NCI-H2081 treated with DMSO at 0.1 percent for 48 hours (cell line): Measurements from ENCODE around the gene STAP2.
"Not testable (repeated sequence)": the region's sequence is repeated elsewhere in the genome, so short reads cannot be mapped to it uniquely, and the experiment has no call there.

Experiments used
- DNase-seq: peaks from one replicate; lab custom pipeline; 2025; lab: John Stamatoyannopoulos, UW

STAP2 gene

GRCh38 chr19:4298810-4299550, 39.6 kb downstream of the STAP2 start:
- DNase-seq: no peak

GRCh38 chr19:4297901-4298809, 40.5 kb downstream of the STAP2 start:
- no peak for DNase-seq

- DNase-seq: peak; percentile 43
Observed at GRCh38 chr19:4295972-4296771, 42.5 kb downstream of the STAP2 start.

- DNase-seq: no peak
Observed at GRCh38 chr19:4294389-4294788, 44.2 kb downstream of the STAP2 start.

- no peak for DNase-seq
Observed at GRCh38 chr19:4292515-4292914, 46.1 kb downstream of the STAP2 start.

GRCh38 chr19:4291184-4291732, 47.4 kb downstream of the STAP2 start:
- DNase-seq: no peak

- DNase-seq: no peak
Observed at GRCh38 chr19:4288091-4288777, 50.4 kb downstream of the STAP2 start.

- not testable (repeated sequence) for DNase-seq
Observed at GRCh38 chr19:4286141-4286540, 52.5 kb downstream of the STAP2 start.

- no peak for DNase-seq
Observed at GRCh38 chr19:4284974-4285373, 53.7 kb downstream of the STAP2 start.

GRCh38 chr19:4284176-4284958, 54.3 kb downstream of the STAP2 start:
- DNase-seq: no peak

- no peak for DNase-seq
Observed at GRCh38 chr19:4279530-4280422, 58.9 kb downstream of the STAP2 start.

GRCh38 chr19:4279267-4279529, 59.4 kb downstream of the STAP2 start:
- DNase-seq: no peak

GRCh38 chr19:4278419-4279266, 60.0 kb downstream of the STAP2 start, which contains the start of gene SHD:
Gene SHD, plus strand, starts transcription at chr19:4279266. Its CDS starts 798 bp downstream, at chr19:4280064.
- no peak for DNase-seq

- no peak for DNase-seq
Observed at GRCh38 chr19:4278010-4278409, 60.6 kb downstream of the STAP2 start.

GRCh38 chr19:4277191-4277696, 61.4 kb downstream of the STAP2 start:
- DNase-seq: no peak

- not testable (repeated sequence) for DNase-seq
Observed at GRCh38 chr19:4274321-4274686, 64.3 kb downstream of the STAP2 start.
